Mesothelial cell of epicardium (in vitro differentiated cells): ENCODE measurements around the gene SH3TC2. TPM values are rescaled to one million over a fixed set of nuclear protein-coding genes. Genes with fewer than 3 reads are reported as not detected.

ENCODE experiments used
- DNase-seq, 2 experiments: peaks; one replicate each; pipeline ENCODE4 v3.0.0; 2021; ENCODE audit warnings: low spot score in 2 of 2; ENCODE audit not compliant: unreplicated experiment in 2 of 2
- H3K27ac Mint-ChIP-seq: 2 replicates; pipeline ENCODE4 v1.8.0; 2021; ENCODE audit warnings: mixed read lengths
- H3K27me3 Mint-ChIP-seq: 2 replicates; pipeline ENCODE4 v1.8.0; 2021; ENCODE audit warnings: low read depth, mixed read lengths
- H3K36me3 Mint-ChIP-seq: 2 replicates; pipeline ENCODE4 v1.8.0; 2021; ENCODE audit warnings: mixed read lengths
- H3K4me1 Mint-ChIP-seq: 2 replicates; pipeline ENCODE4 v1.8.0; 2021; ENCODE audit warnings: mixed read lengths
- H3K4me3 Mint-ChIP-seq: 2 replicates; pipeline ENCODE4 v1.8.0; 2021; ENCODE audit warnings: mild to moderate bottlenecking, moderate library complexity, mixed read lengths
- H3K9me3 Mint-ChIP-seq: 2 replicates; pipeline ENCODE4 v1.8.0; 2021; ENCODE audit warnings: mixed read lengths
- CTCF ChIP-seq: fragments of 200-600 bp; sonication (generic); IDR thresholded peaks from one replicate; pipeline ENCODE4 v1.5.0; 2021; ENCODE audit warnings: antibody characterized with exemption; ENCODE audit not compliant: unreplicated experiment
- microRNA-seq: library from miRNA; unstranded; fragments of <30 nt; microRNA quantifications from one replicate; pipeline ENCODE4 v1.2.0, GENCODE V29; 2021; ENCODE audit warnings: inconsistent platforms, mixed read lengths
- total RNA-seq: library from RNA; stranded (reverse); gene quantifications from 3 replicates; pipeline ENCODE4 v1.2.1, GENCODE V29; 2021

SH3TC2 gene
- total RNA-seq, 1 donor from 2014 or later = 5.2 TPM

- peaks cover 6% of the 10 kb centered on the region for H3K4me1 Mint-ChIP-seq
- no peaks in the 10 kb centered on the region for H3K36me3 Mint-ChIP-seq
- peaks cover 16% of the 10 kb centered on the region for H3K27me3 Mint-ChIP-seq
- H3K9me3 Mint-ChIP-seq = no peaks in the 10 kb centered on the region
- no peak overlapping the region for H3K27ac Mint-ChIP-seq
- no peak for DNase-seq
- H3K4me3 Mint-ChIP-seq = no peak overlapping the region
- no peak for TF ChIP-seq CTCF
These were observed 106.1 kb downstream of the SH3TC2 start for GRCh38 chr5:148956477-148957385.

Small RNAs within 50 kb of the gene (microRNA-seq; reads per million reads assigned to microRNA genes)
- gene MIR584 = 23.7 reads per million, percentile 45 among the genes with 10 or more reads in this experiment

Other genes starting within 250 kb of the SH3TC2 start
- 0.42 to 0.52 TPM (median 0.51 TPM) in 3 replicates for gene ADRB2, start 236.5 kb downstream of the SH3TC2 start, total RNA-seq
- 0.24 to 0.27 TPM (median 0.25 TPM) in 3 replicates for gene ABLIM3, start 78.4 kb upstream of the SH3TC2 start, total RNA-seq
- 0.22 to 0.63 TPM (median 0.36 TPM) in 3 replicates for gene AFAP1L1, start 208.8 kb upstream of the SH3TC2 start, total RNA-seq